ENCODE measurements around the gene CELF4.

DNA sequence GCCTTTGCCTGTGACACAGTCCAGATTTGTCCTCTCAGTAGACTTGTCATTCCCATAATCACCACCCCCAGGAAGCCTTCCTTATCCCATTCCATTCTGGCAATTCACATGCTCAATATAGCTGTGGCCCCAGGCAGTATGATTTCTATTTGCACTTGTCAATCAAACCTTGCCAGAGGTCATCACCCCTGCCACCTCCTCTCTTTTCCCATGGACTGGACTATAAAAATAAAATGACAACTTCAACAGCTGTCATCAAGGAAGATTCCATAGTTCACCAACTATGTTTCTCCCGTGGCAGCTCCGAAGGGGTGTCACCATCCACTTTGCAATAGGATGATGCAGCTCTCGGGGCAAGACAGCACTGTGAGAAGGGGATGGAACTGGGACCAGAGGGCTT, 255.7 kb downstream of the CELF4 start:
- TF ChIP-seq, protein P1, sequence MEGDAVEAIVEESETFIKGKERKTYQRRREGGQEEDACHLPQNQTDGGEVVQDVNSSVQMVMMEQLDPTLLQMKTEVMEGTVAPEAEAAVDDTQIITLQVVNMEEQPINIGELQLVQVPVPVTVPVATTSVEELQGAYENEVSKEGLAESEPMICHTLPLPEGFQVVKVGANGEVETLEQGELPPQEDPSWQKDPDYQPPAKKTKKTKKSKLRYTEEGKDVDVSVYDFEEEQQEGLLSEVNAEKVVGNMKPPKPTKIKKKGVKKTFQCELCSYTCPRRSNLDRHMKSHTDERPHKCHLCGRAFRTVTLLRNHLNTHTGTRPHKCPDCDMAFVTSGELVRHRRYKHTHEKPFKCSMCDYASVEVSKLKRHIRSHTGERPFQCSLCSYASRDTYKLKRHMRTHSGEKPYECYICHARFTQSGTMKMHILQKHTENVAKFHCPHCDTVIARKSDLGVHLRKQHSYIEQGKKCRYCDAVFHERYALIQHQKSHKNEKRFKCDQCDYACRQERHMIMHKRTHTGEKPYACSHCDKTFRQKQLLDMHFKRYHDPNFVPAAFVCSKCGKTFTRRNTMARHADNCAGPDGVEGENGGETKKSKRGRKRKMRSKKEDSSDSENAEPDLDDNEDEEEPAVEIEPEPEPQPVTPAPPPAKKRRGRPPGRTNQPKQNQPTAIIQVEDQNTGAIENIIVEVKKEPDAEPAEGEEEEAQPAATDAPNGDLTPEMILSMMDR (IDR thresholded peaks at IDR 0.05): no peak
- TF ChIP-seq POLR2A (IDR thresholded peaks at IDR 0.05): no peak
